Fibroblast of lung (primary cell): ENCODE measurements around the gene TCAF1.

Experiments
- EZH2 ChIP-seq: IDR thresholded peaks from 2 replicates; pipeline ENCODE4 v1.5.1; 2012; ENCODE audit warnings: low read length, control low read depth, mild to moderate bottlenecking; ENCODE audit errors: missing control alignments
- TF ChIP-seq, protein P1 (sequence below), 2 donors: IDR thresholded peaks in 1 of 2; conservative IDR thresholded peaks in 1 of 2; 1 replicate in 1 of 2; 2 replicates in 1 of 2; pipeline ENCODE4 v1.5.1; 2011 to 2012; ENCODE audit warnings: low read length in 2 of 2, control low read depth in 1 of 2, inconsistent platforms in 1 of 2, low read depth in 1 of 2, mild to moderate bottlenecking in 1 of 2

- TF ChIP-seq, protein P1, sequence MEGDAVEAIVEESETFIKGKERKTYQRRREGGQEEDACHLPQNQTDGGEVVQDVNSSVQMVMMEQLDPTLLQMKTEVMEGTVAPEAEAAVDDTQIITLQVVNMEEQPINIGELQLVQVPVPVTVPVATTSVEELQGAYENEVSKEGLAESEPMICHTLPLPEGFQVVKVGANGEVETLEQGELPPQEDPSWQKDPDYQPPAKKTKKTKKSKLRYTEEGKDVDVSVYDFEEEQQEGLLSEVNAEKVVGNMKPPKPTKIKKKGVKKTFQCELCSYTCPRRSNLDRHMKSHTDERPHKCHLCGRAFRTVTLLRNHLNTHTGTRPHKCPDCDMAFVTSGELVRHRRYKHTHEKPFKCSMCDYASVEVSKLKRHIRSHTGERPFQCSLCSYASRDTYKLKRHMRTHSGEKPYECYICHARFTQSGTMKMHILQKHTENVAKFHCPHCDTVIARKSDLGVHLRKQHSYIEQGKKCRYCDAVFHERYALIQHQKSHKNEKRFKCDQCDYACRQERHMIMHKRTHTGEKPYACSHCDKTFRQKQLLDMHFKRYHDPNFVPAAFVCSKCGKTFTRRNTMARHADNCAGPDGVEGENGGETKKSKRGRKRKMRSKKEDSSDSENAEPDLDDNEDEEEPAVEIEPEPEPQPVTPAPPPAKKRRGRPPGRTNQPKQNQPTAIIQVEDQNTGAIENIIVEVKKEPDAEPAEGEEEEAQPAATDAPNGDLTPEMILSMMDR (conservative IDR thresholded peaks at IDR 0.05 in 1 of 2, IDR thresholded peaks at IDR 0.05 in 1 of 2; ENCODE audit: low read depth in 1 of 2, low read length in 2 of 2), result no peak
- no peak for TF ChIP-seq EZH2
Observed at GRCh38 chr7:143884969-143885559, 16.9 kb downstream of the TCAF1 start.
